ENCODE results near the gene LIN52.

LIN52 gene

GRCh38 chr14:74249433-74250375 is 164.9 kb downstream of the LIN52 start:
- in situ Hi-C loops (cut with HindIII; ENCODE audit: low pct_unique_long_range_greater_than_20kb, low sequenced_read_pairs) = no loop called here
- TF ChIP-seq JUND (IDR thresholded peaks at IDR 0.05; ENCODE audit: low read depth) = no peak
- DNase-seq (ENCODE audit: low read depth in 1 of 2, low spot score in 1 of 2) = peak; percentile 67 to 81
